ENCODE data around the gene SLC1A1. TPM values are rescaled to one million over a fixed set of nuclear protein-coding genes. Genes with fewer than 3 reads are reported as not detected.
"Not testable (repeated sequence)": the region's sequence is repeated elsewhere in the genome, so short reads cannot be mapped to it uniquely, and the experiment has no call there.

The SLC1A1 gene
- total RNA-seq, 1 experiment from 2014 or later = 3.2 TPM

GRCh38 chr9:4541281-4541680 is 51.0 kb downstream of the SLC1A1 start:
- CTCF ChIA-PET = no interaction called here

GRCh38 chr9:4541856-4542255 is 51.6 kb downstream of the SLC1A1 start:
- no peaks in the 10 kb centered on the region for H3K9me3 ChIP-seq (ENCODE audit: low read length)
- no peaks in the 10 kb centered on the region for H3F3A ChIP-seq (ENCODE audit: low read length, unreplicated experiment)
- no peak overlapping the region for H3K27ac ChIP-seq (ENCODE audit: low read length)
- H3K4me3 ChIP-seq (ENCODE audit: low read length) = no peak overlapping the region
- ATAC-seq = no peak
- POLR2A ChIA-PET (ENCODE audit: unreplicated experiment) = no interaction called here
- no peaks in the 10 kb centered on the region for H3K4me1 ChIP-seq (ENCODE audit: insufficient read depth, low read length)
- TF ChIP-seq EZH2 (IDR thresholded peaks at IDR 0.05; ENCODE audit: low read length, unreplicated experiment) (no peak), CTCF (conservative IDR thresholded peaks at IDR 0.05; ENCODE audit: low read depth, low read length) (no peak), EZH2phosphoT487 (IDR thresholded peaks at IDR 0.05; ENCODE audit: borderline replicate concordance, low read length) (no peak)
- CTCF ChIA-PET = no interaction called here
- H2AFZ ChIP-seq (ENCODE audit: low read length) = no peak overlapping the region
- H4K20me1 ChIP-seq (ENCODE audit: low read length) = no peaks in the 10 kb centered on the region
- BruUV-seq (replicated peaks) = no TSS peak
- H3K9me2 ChIP-seq (replicated peaks; ENCODE audit: low read length) = no peaks in the 10 kb centered on the region
- H3K27me3 ChIP-seq (ENCODE audit: low read length) = no peaks in the 10 kb centered on the region
- H3K36me3 ChIP-seq (ENCODE audit: low read depth, low read length) = no peaks in the 10 kb centered on the region
- DNase-seq = no peak
- intact Hi-C loops (cut with micrococcal nuclease) = no loop called here
- H3K79me2 ChIP-seq (ENCODE audit: low read length) = no peaks in the 10 kb centered on the region
- H3K4me2 ChIP-seq (ENCODE audit: low read length) = no peak overlapping the region
- H3K9ac ChIP-seq (ENCODE audit: low read length) = no peak overlapping the region

More at GRCh38 chr9:4541281-4541680, 51.0 kb downstream of the SLC1A1 start:
- Histone ChIP-seq H3K4me3 (ENCODE audit: low read length) (no peak overlapping the region), H3K79me2 (ENCODE audit: low read length) (no peaks in the 10 kb centered on the region), H3K36me3 (ENCODE audit: low read depth, low read length) (no peaks in the 10 kb centered on the region), H2AFZ (ENCODE audit: low read length) (no peak overlapping the region), H3K4me2 (ENCODE audit: low read length) (no peak overlapping the region), H3K4me1 (ENCODE audit: insufficient read depth, low read length) (no peaks in the 10 kb centered on the region), H3K9me2 (replicated peaks; ENCODE audit: low read length) (no peaks in the 10 kb centered on the region), H3K9ac (ENCODE audit: low read length) (no peak overlapping the region), H3K9me3 (ENCODE audit: low read length) (no peaks in the 10 kb centered on the region), H3K27me3 (ENCODE audit: low read length) (no peaks in the 10 kb centered on the region), H3F3A (ENCODE audit: low read length, unreplicated experiment) (no peaks in the 10 kb centered on the region), H4K20me1 (ENCODE audit: low read length) (no peaks in the 10 kb centered on the region), H3K27ac (ENCODE audit: low read length) (no peak overlapping the region)
- no peak for DNase-seq
- no TSS peak for BruUV-seq (replicated peaks)
- POLR2A ChIA-PET (ENCODE audit: unreplicated experiment) = no interaction called here
- TF ChIP-seq EZH2 (IDR thresholded peaks at IDR 0.05; ENCODE audit: low read length, unreplicated experiment) (no peak), CTCF (conservative IDR thresholded peaks at IDR 0.05; ENCODE audit: low read depth, low read length) (no peak), EZH2phosphoT487 (IDR thresholded peaks at IDR 0.05; ENCODE audit: borderline replicate concordance, low read length) (no peak)
- intact Hi-C loops (cut with micrococcal nuclease) = no loop called here
- no peak for ATAC-seq

- H3K27me3 ChIP-seq (ENCODE audit: low read length); H3K36me3 ChIP-seq (ENCODE audit: low read depth, low read length); H3K4me3 ChIP-seq (ENCODE audit: low read length); DNase-seq; H3K9me2 ChIP-seq (replicated peaks; ENCODE audit: low read length); BruUV-seq (replicated peaks); H3K4me1 ChIP-seq (ENCODE audit: insufficient read depth, low read length); H3K4me2 ChIP-seq (ENCODE audit: low read length); H3K79me2 ChIP-seq (ENCODE audit: low read length); H3K9me3 ChIP-seq (ENCODE audit: low read length); H2AFZ ChIP-seq (ENCODE audit: low read length); H3F3A ChIP-seq (ENCODE audit: low read length, unreplicated experiment); CTCF ChIA-PET; H3K27ac ChIP-seq (ENCODE audit: low read length); H3K9ac ChIP-seq (ENCODE audit: low read length); ATAC-seq; H4K20me1 ChIP-seq (ENCODE audit: low read length); POLR2A ChIA-PET (ENCODE audit: unreplicated experiment); intact Hi-C loops (cut with micrococcal nuclease): not testable (repeated sequence)
These were observed 54.4 kb downstream of the SLC1A1 start for GRCh38 chr9:4544714-4545113.
